IPS-18a (cell line): ENCODE results near the gene PRSS50.
"Not testable (repeated sequence)": the region's sequence is repeated elsewhere in the genome, so short reads cannot be mapped to it uniquely, and the experiment has no call there.

Source experiments
- H3K27ac ChIP-seq: one replicate; pipeline ENCODE4 v1.5.1; 2013; ENCODE audit warnings: low read length
- H3K27me3 ChIP-seq: one replicate; pipeline ENCODE4 v1.6.1; 2013; ENCODE audit warnings: mild to moderate bottlenecking, low read length; ENCODE audit not compliant: control insufficient read depth, insufficient read depth
- H3K36me3 ChIP-seq: one replicate; pipeline ENCODE4 v1.6.1; 2013; ENCODE audit warnings: low read depth, low read length; ENCODE audit not compliant: control insufficient read depth
- H3K4me1 ChIP-seq: one replicate; pipeline ENCODE4 v1.6.1; 2013; ENCODE audit warnings: low read depth, low read length; ENCODE audit not compliant: control insufficient read depth
- H3K4me3 ChIP-seq: one replicate; pipeline ENCODE4 v1.5.1; 2013; ENCODE audit warnings: low read length
- H3K9ac ChIP-seq: one replicate; pipeline ENCODE4 v1.6.1; 2013; ENCODE audit warnings: mild to moderate bottlenecking, low read length, moderate library complexity
- H3K9me3 ChIP-seq: one replicate; pipeline ENCODE4 v1.6.1; 2013; ENCODE audit warnings: low read depth, low read length; ENCODE audit not compliant: control insufficient read depth

PRSS50 gene, protein sequence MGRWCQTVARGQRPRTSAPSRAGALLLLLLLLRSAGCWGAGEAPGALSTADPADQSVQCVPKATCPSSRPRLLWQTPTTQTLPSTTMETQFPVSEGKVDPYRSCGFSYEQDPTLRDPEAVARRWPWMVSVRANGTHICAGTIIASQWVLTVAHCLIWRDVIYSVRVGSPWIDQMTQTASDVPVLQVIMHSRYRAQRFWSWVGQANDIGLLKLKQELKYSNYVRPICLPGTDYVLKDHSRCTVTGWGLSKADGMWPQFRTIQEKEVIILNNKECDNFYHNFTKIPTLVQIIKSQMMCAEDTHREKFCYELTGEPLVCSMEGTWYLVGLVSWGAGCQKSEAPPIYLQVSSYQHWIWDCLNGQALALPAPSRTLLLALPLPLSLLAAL

DNA sequence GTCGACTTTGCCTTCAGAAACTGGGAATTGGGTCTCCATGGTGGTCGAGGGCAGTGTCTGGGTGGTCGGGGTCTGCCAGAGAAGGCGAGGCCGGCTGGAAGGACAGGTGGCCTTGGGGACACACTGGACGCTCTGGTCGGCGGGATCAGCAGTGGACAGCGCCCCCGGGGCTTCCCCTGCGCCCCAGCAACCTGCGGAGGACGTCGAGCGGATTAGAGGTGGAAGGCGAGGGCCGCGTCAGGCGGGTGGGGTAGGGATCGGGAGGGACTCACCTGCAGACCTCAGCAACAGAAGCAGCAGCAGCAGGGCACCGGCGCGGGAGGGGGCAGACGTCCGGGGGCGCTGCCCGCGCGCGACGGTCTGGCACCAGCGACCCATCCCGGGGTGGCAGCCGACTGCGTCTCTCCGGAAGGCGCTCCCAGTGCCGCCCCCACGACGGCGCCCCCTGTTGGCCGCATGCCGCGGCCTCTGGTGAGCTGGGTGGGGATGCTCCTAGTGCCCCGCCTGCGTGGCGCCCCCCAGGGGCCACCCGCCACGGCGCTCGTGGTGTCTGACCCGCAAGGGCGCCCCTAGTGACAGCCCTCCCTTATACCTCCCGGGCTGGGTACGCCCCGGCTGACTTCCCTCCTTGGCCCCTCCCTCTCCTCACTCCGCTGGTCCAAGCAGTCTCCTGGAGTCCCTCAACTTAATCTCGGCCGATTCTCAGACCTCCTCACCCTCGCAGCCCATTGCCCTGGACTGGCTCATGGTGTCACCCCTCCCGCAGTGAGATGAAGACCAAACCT lies at the start of gene PRSS50:
Gene PRSS50, minus strand, starts transcription at position 423 of the 785 bp plus-strand sequence. Its CDS starts 45 bp downstream, at position 378.
- no peaks in the 10 kb centered on the region for H3K9me3 ChIP-seq

GRCh38 chr3:46764206-46764605 lies 46.5 kb upstream of the PRSS50 start:
- H3K9me3 ChIP-seq = peaks cover 7% of the 10 kb centered on the region
- no peak overlapping the region for H3K9ac ChIP-seq
- H3K36me3 ChIP-seq = no peaks in the 10 kb centered on the region
- H3K27me3 ChIP-seq = no peaks in the 10 kb centered on the region
- no peak overlapping the region for H3K4me3 ChIP-seq
- peaks cover 8% of the 10 kb centered on the region for H3K4me1 ChIP-seq
- no peak overlapping the region for H3K27ac ChIP-seq

More for the DNA sequence above, at the start of gene PRSS50:
- Histone ChIP-seq H3K27me3 (no peaks in the 10 kb centered on the region), H3K9ac (no peak within 1 kb of the TSS), H3K27ac (no peak within 1 kb of the TSS), H3K36me3 (no peaks in the 10 kb centered on the region), H3K4me3 (no peak within 1 kb of the TSS), H3K4me1 (no peaks in the 10 kb centered on the region)

- Histone ChIP-seq H3K9ac (no peak overlapping the region), H3K4me3 (no peak overlapping the region)
Measured at GRCh38 chr3:46763178-46763577, 45.5 kb upstream of the PRSS50 start.

GRCh38 chr3:46759239-46760167 lies 41.8 kb upstream of the PRSS50 start:
- Histone ChIP-seq H3K27me3 (no peaks in the 10 kb centered on the region), H3K9ac (no peak overlapping the region), H3K36me3 (no peaks in the 10 kb centered on the region), H3K27ac (no peak overlapping the region), H3K4me1 (peaks cover 8% of the 10 kb centered on the region), H3K9me3 (no peaks in the 10 kb centered on the region), H3K4me3 (no peak overlapping the region)

More at GRCh38 chr3:46763178-46763577, 45.5 kb upstream of the PRSS50 start:
- Histone ChIP-seq H3K36me3 (no peaks in the 10 kb centered on the region), H3K27ac (no peak overlapping the region), H3K27me3 (no peaks in the 10 kb centered on the region), H3K4me1 (peaks cover 8% of the 10 kb centered on the region), H3K9me3 (peaks cover 4% of the 10 kb centered on the region)

- Histone ChIP-seq H3K4me1 (peaks cover 8% of the 10 kb centered on the region), H3K9me3 (no peaks in the 10 kb centered on the region), H3K36me3 (no peaks in the 10 kb centered on the region), H3K27ac (no peak overlapping the region), H3K9ac (no peak overlapping the region), H3K4me3 (no peak overlapping the region), H3K27me3 (no peaks in the 10 kb centered on the region)
Measured at GRCh38 chr3:46756642-46757041, 39.0 kb upstream of the PRSS50 start.

DNA sequence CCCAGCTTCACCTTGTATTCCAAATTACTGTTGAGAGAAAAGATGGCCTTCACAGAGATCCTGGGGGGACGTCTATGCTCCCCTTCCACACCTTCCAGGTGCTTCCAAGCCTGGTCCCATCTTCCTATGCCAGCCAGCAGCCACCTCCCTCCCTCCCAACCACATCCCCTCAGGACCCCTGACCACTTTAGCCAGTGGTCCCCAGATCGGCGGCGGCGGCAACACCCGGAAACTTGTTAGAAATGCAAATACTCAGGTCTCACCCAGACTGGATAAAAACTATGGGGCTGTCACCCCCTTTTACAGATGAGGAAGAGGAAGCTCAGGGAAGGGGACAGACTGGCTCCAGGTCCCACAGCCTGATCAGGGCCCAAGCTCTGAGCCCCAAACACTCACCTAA lies 38.0 kb upstream of the PRSS50 start:
- Histone ChIP-seq H3K27ac (no peak overlapping the region), H3K27me3 (no peaks in the 10 kb centered on the region), H3K9ac (no peak overlapping the region)

DNA sequence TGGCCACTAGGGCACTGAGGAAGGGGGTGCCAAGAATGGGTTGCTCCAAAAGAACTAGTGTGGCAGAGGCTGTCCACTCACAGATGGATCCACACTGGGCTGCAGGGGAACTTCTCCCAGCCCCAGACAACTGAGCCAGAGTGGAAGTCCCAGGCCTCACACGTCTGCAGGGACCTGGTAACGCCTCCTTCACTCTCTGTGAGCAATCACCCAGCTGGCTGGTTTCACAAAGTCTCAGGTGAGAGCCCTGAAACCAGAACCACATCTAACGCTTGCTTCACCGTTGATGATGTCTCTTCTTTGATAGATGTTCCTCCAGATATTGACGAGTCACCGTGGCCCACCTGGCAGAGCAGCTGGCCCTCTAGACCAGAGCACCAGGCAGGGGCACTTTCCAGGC lies 35.5 kb upstream of the PRSS50 start:
- not testable (repeated sequence) for H3K4me3 ChIP-seq, H3K4me1 ChIP-seq, H3K27ac ChIP-seq, H3K27me3 ChIP-seq, H3K9ac ChIP-seq, H3K9me3 ChIP-seq, H3K36me3 ChIP-seq

More for the DNA sequence above, 38.0 kb upstream of the PRSS50 start:
- H3K4me1 ChIP-seq = peaks cover 8% of the 10 kb centered on the region
- no peaks in the 10 kb centered on the region for H3K9me3 ChIP-seq
- no peak overlapping the region for H3K4me3 ChIP-seq
- no peaks in the 10 kb centered on the region for H3K36me3 ChIP-seq

DNA sequence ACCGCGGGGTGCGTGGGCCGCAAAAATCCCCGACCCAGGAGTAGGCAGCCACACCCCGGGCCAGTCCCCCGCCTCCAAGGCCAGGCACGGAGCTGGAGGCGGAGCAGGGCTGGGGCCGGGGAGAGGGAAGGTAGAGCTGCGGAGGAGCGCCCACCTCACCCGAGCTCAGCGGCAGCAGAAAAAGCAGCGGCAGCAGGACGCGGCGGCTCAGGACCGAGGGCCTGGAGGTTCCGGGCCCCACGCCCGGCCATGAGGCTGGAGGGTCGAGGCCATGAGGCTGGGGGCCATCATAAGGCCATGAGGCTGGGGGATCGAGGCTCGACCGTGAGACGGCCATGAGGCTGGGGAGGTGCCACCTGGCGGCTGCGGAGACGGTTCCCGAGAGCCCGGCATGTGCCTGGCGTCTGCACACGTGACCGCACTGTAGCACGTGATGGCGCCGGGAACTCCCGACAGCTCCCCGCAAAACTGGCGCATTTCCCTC lies 32.9 kb upstream of the PRSS50 start:
- Histone ChIP-seq H3K9me3 (no peaks in the 10 kb centered on the region), H3K27ac (no peak overlapping the region), H3K27me3 (no peaks in the 10 kb centered on the region), H3K36me3 (no peaks in the 10 kb centered on the region), H3K4me3 (no peak overlapping the region), H3K4me1 (peaks cover 2% of the 10 kb centered on the region), H3K9ac (no peak overlapping the region)

DNA sequence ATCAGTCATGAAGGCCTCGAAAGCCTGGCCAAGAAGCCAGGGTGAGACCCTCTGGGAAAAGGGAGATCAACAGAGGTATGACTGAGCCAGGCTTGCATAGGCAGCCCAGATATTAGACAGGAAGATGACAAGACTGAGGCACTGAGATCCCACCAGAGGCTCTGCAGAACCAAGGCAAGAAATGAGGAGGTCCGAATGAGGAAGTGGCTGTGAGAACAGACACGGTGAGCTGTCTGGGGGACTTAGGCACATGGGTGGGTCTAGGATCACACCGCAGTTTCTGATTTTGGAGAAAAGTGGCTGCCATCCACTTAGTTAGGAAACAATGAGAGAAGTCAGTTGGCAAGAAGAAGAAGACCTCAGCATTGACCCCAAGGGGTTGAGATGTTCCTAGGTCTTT lies 31.5 kb upstream of the PRSS50 start:
- Histone ChIP-seq H3K9me3 (no peaks in the 10 kb centered on the region), H3K36me3 (no peaks in the 10 kb centered on the region), H3K9ac (no peak overlapping the region)

DNA sequence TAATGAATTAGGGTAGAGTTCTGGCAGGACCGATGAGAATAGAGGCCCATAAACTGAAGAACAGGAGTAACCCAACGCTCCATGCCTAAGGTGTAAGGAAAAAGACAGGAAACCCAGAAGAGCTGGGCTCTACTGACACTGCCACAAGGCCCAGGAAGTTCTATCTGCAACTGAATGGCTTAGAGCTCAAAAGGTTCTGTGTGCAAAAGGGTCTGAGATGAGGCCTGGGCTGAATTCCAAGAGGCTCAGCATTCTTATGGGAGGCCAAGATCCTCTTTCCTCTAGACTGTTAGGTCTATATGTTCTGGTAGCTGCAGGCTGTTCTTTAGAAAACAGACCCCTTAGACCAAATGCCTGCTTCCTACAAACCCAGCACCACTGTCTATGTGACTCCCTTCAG lies 30.5 kb upstream of the PRSS50 start:
- no peaks in the 10 kb centered on the region for H3K9me3 ChIP-seq
- peaks cover 2% of the 10 kb centered on the region for H3K4me1 ChIP-seq
- no peaks in the 10 kb centered on the region for H3K36me3 ChIP-seq
- no peak overlapping the region for H3K4me3 ChIP-seq
- no peaks in the 10 kb centered on the region for H3K27me3 ChIP-seq
- H3K9ac ChIP-seq = no peak overlapping the region
- no peak overlapping the region for H3K27ac ChIP-seq

More for the DNA sequence above, 31.5 kb upstream of the PRSS50 start:
- peaks cover 2% of the 10 kb centered on the region for H3K4me1 ChIP-seq
- H3K4me3 ChIP-seq = no peak overlapping the region
- H3K27me3 ChIP-seq = no peaks in the 10 kb centered on the region
- no peak overlapping the region for H3K27ac ChIP-seq

DNA sequence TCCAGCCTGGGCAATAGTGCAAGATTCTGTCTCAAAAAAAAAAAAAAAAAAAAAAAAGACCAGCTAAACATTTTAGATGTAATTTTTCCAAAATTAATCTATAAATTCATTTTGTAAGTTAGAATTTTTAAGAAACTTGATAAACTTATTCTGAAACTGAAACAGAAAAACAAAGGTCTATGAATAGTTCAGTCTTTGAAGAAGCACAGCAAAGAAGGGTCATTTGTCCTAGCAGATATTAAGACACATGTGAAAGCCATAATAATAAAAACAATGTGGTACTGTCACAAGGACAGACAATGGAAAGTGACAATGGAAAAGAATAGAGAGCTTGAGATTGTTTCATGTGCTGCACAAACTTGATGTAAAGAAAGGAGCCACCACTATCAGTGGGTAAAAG lies 29.0 kb upstream of the PRSS50 start:
- Histone ChIP-seq H3K27ac (no peak overlapping the region), H3K9me3 (no peaks in the 10 kb centered on the region), H3K36me3 (no peaks in the 10 kb centered on the region), H3K9ac (no peak overlapping the region), H3K4me3 (no peak overlapping the region), H3K4me1 (peaks cover 2% of the 10 kb centered on the region), H3K27me3 (no peaks in the 10 kb centered on the region)
